SK-N-SH (cell line): ENCODE measurements around the gene SMPD2. TPM values are rescaled to one million over a fixed set of nuclear protein-coding genes. Genes with fewer than 3 reads are reported as not detected.
A peak's percentile ranks its signal among the peaks of the same experiment; 100 is the strongest.

Source experiments
- CTCF ChIA-PET: fragments of 300-600, 350-600 bp; formaldehyde crosslinking; extraction: SDS; loops from one replicate; lab custom pipeline; 2021; lab: Yijun Ruan, JAX
- POLR2A ChIA-PET: fragments of 350-600 bp; sonication (Branson Sonifier 250); formaldehyde crosslinking; extraction: SDS; loops from one replicate; lab custom pipeline; 2020; ENCODE audit warnings: antibody characterized with exemption, inconsistent platforms; lab: Yijun Ruan, JAX
- DNase-seq: peaks from one replicate; pipeline ENCODE4 v3.0.0; 2012
- H2AFZ ChIP-seq: fragments of 200-600 bp; sonication (generic); 2 replicates; pipeline ENCODE4 v1.8.1; 2016; ENCODE audit warnings: antibody characterized with exemption, mild to moderate bottlenecking, low read depth
- H3F3A ChIP-seq: fragments of 200-600 bp; sonication (generic); replicated peaks from 2 replicates; pipeline ENCODE3; 2016; ENCODE audit warnings: antibody characterized with exemption, mild to moderate bottlenecking; ENCODE audit not compliant: insufficient read depth
- H3K27ac ChIP-seq, 2 experiments: fragments of 200-500 bp in 1 of 2; fragments of 200-600 bp in 1 of 2; sonication (Bioruptor generic) in 1 of 2; sonication (generic), shearing (Covaris generic) in 1 of 2; 2 replicates each; pipeline versions ENCODE4 v1.5.1 to v1.6.1; 2014 to 2016; ENCODE audit warnings: low read depth in 2 of 2, inconsistent platforms in 1 of 2, low read length in 1 of 2, mild to moderate bottlenecking in 1 of 2, mixed read lengths in 1 of 2
- H3K27me3 ChIP-seq: fragments of 200-600 bp; sonication (generic), shearing (Covaris generic); 2 replicates; pipeline ENCODE4 v1.6.1; 2016; ENCODE audit warnings: mixed run types; ENCODE audit not compliant: insufficient read depth
- H3K36me3 ChIP-seq, 2 experiments: fragments of 200-500 bp in 1 of 2; fragments of 200-600 bp in 1 of 2; sonication (Bioruptor generic) in 1 of 2; sonication (generic) in 1 of 2; replicated peaks in 1 of 2; 2 replicates each; pipeline versions ENCODE3 to v1.5.1; 2014 to 2016; ENCODE audit warnings: low read length in 1 of 2, mild to moderate bottlenecking in 1 of 2; ENCODE audit not compliant: insufficient read depth in 2 of 2, control insufficient read depth in 1 of 2
- H3K4me1 ChIP-seq, 2 experiments: fragments of 200-500 bp in 1 of 2; fragments of 200-600 bp in 1 of 2; sonication (Bioruptor generic) in 1 of 2; sonication (generic), shearing (Covaris generic) in 1 of 2; 2 replicates each; pipeline versions ENCODE4 v1.5.1 to v1.6.1; 2014 to 2016; ENCODE audit warnings: low read depth in 1 of 2, low read length in 1 of 2, mixed run types in 1 of 2; ENCODE audit not compliant: insufficient read depth in 2 of 2, control insufficient read depth in 1 of 2
- H3K4me2 ChIP-seq: fragments of 200-600 bp; sonication (generic), shearing (Covaris generic); 2 replicates; pipeline ENCODE4 v1.6.1; 2017; ENCODE audit warnings: mixed run types
- H3K4me3 ChIP-seq, 2 experiments: fragments of 200-500 bp in 1 of 2; fragments of 200-600 bp in 1 of 2; sonication (Bioruptor generic) in 1 of 2; sonication (generic), shearing (Covaris generic) in 1 of 2; 2 replicates each; pipeline versions ENCODE4 v1.5.1 to v1.8.1; 2014 to 2016; ENCODE audit warnings: low read depth in 2 of 2, inconsistent platforms in 1 of 2, low read length in 1 of 2, mild to moderate bottlenecking in 1 of 2, mixed read lengths in 1 of 2, moderate library complexity in 1 of 2
- H3K79me2 ChIP-seq: fragments of 200-600 bp; sonication (generic); 2 replicates; pipeline ENCODE4 v1.8.1; 2017; ENCODE audit warnings: mild to moderate bottlenecking; ENCODE audit not compliant: insufficient read depth
- H3K9ac ChIP-seq: fragments of 200-600 bp; sonication (generic); 2 replicates; pipeline ENCODE4 v1.6.1; 2017; ENCODE audit warnings: mixed run types
- H3K9me2 ChIP-seq: fragments of 200-600 bp; sonication (generic); 2 replicates; pipeline ENCODE4 v1.6.1; 2017; ENCODE audit warnings: mixed run types
- H3K9me3 ChIP-seq: fragments of 200-600 bp; sonication (generic); 2 replicates; pipeline ENCODE4 v1.6.1; 2017; ENCODE audit warnings: mixed run types, mild to moderate bottlenecking, moderate library complexity
- H4K20me1 ChIP-seq: fragments of 200-600 bp; sonication (generic); 2 replicates; pipeline ENCODE4 v1.6.1; 2017; ENCODE audit warnings: mild to moderate bottlenecking, mixed run types; ENCODE audit not compliant: insufficient read depth
- EP300 ChIP-seq, 2 experiments: IDR thresholded peaks; 2 replicates each; pipeline versions ENCODE4 v1.4.0 to v1.6.1; 2012; ENCODE audit warnings: borderline replicate concordance in 1 of 2, low read depth in 1 of 2, low read length in 1 of 2
- GABPA ChIP-seq: IDR thresholded peaks from 2 replicates; pipeline ENCODE4 v1.4.0; 2012; ENCODE audit warnings: low read depth, mild to moderate bottlenecking
- GATA2 ChIP-seq: sonication (generic); formaldehyde crosslinking; IDR thresholded peaks from 2 replicates; pipeline ENCODE4 v1.5.0; 2020; ENCODE audit warnings: mild to moderate bottlenecking, missing genetic modification reagents
- RXRA ChIP-seq: IDR thresholded peaks from 2 replicates; pipeline ENCODE4 v1.4.0; 2012; ENCODE audit warnings: low read depth, mild to moderate bottlenecking, borderline replicate concordance
- SIN3A ChIP-seq: IDR thresholded peaks from 2 replicates; pipeline ENCODE4 v1.6.1; 2012; ENCODE audit warnings: low read depth, mild to moderate bottlenecking, low read length, moderate library complexity, borderline replicate concordance
- TAF1 ChIP-seq: IDR thresholded peaks from 2 replicates; pipeline ENCODE4 v1.6.1; 2012; ENCODE audit warnings: low read depth, mild to moderate bottlenecking, low read length, moderate library complexity, borderline replicate concordance
- YY1 ChIP-seq: IDR thresholded peaks from 2 replicates; pipeline ENCODE4 v1.4.0; 2012; ENCODE audit warnings: low read depth, mild to moderate bottlenecking
- WGBS: methylation state at CpG from one replicate; pipeline ENCODE4 v1.1.6; 2017; ENCODE audit warnings: low lambda C conversion rate; 5-methylcytosine and 5-hydroxymethylcytosine counted together
- polyA plus RNA-seq, 3 experiments: library from polyadenylated mRNA; depleted of rRNA; stranded (reverse); fragments of >200 nt; gene quantifications; 2 replicates each; pipeline ENCODE4 v1.2.3, GENCODE V29; 2012
- TF ChIP-seq, protein P1 (sequence below): IDR thresholded peaks from 2 replicates; pipeline ENCODE4 v1.4.0; 2012; ENCODE audit warnings: low read depth
- TF ChIP-seq, protein P2 (sequence below): IDR thresholded peaks from 2 replicates; pipeline ENCODE4 v1.4.0; 2012; ENCODE audit warnings: low read depth, borderline replicate concordance
- TF ChIP-seq, protein P3 (sequence below): fragments of 200-600 bp; sonication (generic); IDR thresholded peaks from 2 replicates; pipeline ENCODE4 v1.6.1; 2017; ENCODE audit warnings: antibody characterized with exemption, mild to moderate bottlenecking, moderate library complexity

The SMPD2 gene
- polyA plus RNA-seq, 1 of the 3 experiments (the other 2 are of a cell fraction) = 9.7 TPM

DNA sequence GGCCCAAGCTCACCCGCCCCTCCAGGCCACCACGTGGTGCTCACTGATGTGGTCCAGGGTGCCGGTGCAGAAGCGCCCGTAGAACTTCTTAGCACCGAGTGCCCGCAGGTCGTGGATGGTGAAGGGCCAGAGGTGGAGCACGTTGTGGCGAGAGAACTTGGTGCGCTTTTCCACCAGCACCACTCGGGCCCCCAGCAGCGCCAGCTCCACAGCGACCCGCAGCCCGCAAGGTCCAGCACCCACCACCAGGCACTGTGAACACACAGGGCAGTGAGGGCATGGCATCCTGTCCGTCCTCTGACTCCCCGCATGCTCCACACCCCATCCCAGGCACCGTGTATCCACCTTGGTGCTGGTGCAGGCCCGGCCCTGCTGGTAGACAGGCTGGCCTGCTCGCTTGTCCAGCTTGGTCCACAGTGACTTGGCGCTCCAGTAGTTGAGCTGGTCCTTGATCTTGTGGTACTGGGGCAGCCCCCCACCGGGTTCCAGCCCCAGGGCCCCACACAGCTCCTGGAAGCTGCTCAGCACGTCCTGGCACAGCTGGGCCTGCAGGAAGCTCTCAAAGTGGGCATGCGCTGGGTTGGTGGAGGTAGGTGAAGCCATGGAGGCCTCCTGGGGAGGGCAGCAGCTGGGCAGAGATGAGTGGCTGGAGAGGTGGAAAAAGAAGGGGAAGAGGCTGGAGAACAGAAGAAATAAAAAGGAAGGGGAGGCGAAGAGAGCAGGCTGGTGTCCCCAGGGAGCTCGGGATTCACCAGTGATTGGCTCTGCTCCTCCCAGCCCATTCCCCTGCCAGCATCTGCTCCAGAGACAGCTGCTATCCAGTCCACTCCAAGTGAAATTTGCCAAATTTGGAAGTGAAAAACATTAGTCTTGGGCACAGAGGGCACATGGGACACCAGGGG, 13.3 kb downstream of the SMPD2 start:
- H3K36me3 ChIP-seq = peaks cover 10 to 17% of the 10 kb centered on the region in 2 experiments
- ChIA-PET POLR2A (interaction anchor here (1.2 to 4.6 kb wide), 2 partner anchors 9 to 12 kb away, joined by 4 to 43 read pairs; partner anchors contain the start of genes PPIL6 and SMPD2), CTCF (interaction anchor here (0.7 to 5.9 kb wide), 6 partner anchors 9 to 266 kb away, joined by 3 to 47 read pairs (median 4); partner anchors contain the start of genes CD164, PPIL6 and SMPD2)
- H3K27me3 ChIP-seq = no peaks in the 10 kb centered on the region
- no peak overlapping the region for H2AFZ ChIP-seq
- peaks cover 8% of the 10 kb centered on the region for H3F3A ChIP-seq
- peak overlapping the region; percentile 80 to 97 for H3K4me3 ChIP-seq
- peak; percentile 66 for DNase-seq
- no peaks in the 10 kb centered on the region for H3K9me2 ChIP-seq
- peak overlapping the region; percentile 18 to 90; a peak in 2 of 4 replicates for H3K27ac ChIP-seq
- H3K79me2 ChIP-seq = peaks cover 31% of the 10 kb centered on the region; the same call in 1 of the 2 replicates
- H4K20me1 ChIP-seq = no peaks in the 10 kb centered on the region
- peak overlapping the region; percentile 95 for H3K4me2 ChIP-seq
- WGBS = 85% methylated on average over 3 of the region's 27 CpGs
- H3K9ac ChIP-seq = peak overlapping the region; percentile 92
- TF ChIP-seq SIN3A = no peak
- TF ChIP-seq RXRA = no peak
- TF ChIP-seq, protein P1, sequence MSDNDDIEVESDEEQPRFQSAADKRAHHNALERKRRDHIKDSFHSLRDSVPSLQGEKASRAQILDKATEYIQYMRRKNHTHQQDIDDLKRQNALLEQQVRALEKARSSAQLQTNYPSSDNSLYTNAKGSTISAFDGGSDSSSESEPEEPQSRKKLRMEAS = no peak
- TF ChIP-seq GABPA = no peak
- no peak for TF ChIP-seq GATA2 (CRISPR knock-in tag)
- TF ChIP-seq, protein P2, sequence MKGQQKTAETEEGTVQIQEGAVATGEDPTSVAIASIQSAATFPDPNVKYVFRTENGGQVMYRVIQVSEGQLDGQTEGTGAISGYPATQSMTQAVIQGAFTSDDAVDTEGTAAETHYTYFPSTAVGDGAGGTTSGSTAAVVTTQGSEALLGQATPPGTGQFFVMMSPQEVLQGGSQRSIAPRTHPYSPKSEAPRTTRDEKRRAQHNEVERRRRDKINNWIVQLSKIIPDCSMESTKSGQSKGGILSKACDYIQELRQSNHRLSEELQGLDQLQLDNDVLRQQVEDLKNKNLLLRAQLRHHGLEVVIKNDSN = no peak
- TF ChIP-seq YY1 = no peak
- TF ChIP-seq, protein P3, sequence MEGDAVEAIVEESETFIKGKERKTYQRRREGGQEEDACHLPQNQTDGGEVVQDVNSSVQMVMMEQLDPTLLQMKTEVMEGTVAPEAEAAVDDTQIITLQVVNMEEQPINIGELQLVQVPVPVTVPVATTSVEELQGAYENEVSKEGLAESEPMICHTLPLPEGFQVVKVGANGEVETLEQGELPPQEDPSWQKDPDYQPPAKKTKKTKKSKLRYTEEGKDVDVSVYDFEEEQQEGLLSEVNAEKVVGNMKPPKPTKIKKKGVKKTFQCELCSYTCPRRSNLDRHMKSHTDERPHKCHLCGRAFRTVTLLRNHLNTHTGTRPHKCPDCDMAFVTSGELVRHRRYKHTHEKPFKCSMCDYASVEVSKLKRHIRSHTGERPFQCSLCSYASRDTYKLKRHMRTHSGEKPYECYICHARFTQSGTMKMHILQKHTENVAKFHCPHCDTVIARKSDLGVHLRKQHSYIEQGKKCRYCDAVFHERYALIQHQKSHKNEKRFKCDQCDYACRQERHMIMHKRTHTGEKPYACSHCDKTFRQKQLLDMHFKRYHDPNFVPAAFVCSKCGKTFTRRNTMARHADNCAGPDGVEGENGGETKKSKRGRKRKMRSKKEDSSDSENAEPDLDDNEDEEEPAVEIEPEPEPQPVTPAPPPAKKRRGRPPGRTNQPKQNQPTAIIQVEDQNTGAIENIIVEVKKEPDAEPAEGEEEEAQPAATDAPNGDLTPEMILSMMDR = no peak
- no peak for TF ChIP-seq EP300 (IDR thresholded peaks at IDR 0.05; ENCODE audit: borderline replicate concordance in 1 of 2, low read depth in 1 of 2, low read length in 1 of 2)
- TF ChIP-seq TAF1 = no peak
- no peaks in the 10 kb centered on the region for H3K9me3 ChIP-seq
- peaks cover 0 to 25% of the 10 kb centered on the region in 2 experiments; a peak in 3 of 4 replicates for H3K4me1 ChIP-seq
